PC-9 (cell line): Measurements from ENCODE around the gene JMJD8. TPM values are rescaled to one million over a fixed set of nuclear protein-coding genes. Genes with fewer than 3 reads are reported as not detected.

ENCODE experiments used
- BruUV-seq: library from RNA; stranded (reverse); fragments of 400-500 nt; replicated peaks from 2 replicates; lab custom pipeline; 2021; lab: Mats Ljungman, UMichigan
- CTCF ChIA-PET: fragments of 300-600 bp; sonication (Branson Sonifier 250); formaldehyde crosslinking; loops from one replicate; lab custom pipeline; 2022; ENCODE audit warnings: antibody characterized with exemption; lab: Charles Lee
- POLR2A ChIA-PET: fragments of 300-600 bp; sonication (Branson Sonifier 250); formaldehyde crosslinking; loops from one replicate; lab custom pipeline; 2022; ENCODE audit warnings: antibody characterized with exemption; ENCODE audit not compliant: unreplicated experiment; lab: Charles Lee
- DNase-seq, 2 experiments: peaks; one replicate each; pipeline versions ENCODE4 v3.0.0 to v3.0.0-alpha.2; 2015 to 2022; ENCODE audit warnings: mixed read lengths in 1 of 2
- H2AFZ ChIP-seq: fragments of 200-600 bp; sonication (generic); 2 replicates; pipeline ENCODE4 v1.8.1; 2017; ENCODE audit warnings: antibody characterized with exemption
- H3F3A ChIP-seq: fragments of 200-600 bp; sonication (generic); 2 replicates; pipeline ENCODE4 v1.8.1; 2017; ENCODE audit warnings: antibody characterized with exemption, mild to moderate bottlenecking, low read depth; ENCODE audit not compliant: insufficient read depth
- H3K27ac ChIP-seq: fragments of 200-600 bp; sonication (generic); 2 replicates; pipeline ENCODE4 v1.6.1; 2016; ENCODE audit warnings: mixed run types
- H3K27me3 ChIP-seq: fragments of 200-600 bp; sonication (generic); 2 replicates; pipeline ENCODE4 v1.6.1; 2016; ENCODE audit warnings: low read depth, mixed run types; ENCODE audit not compliant: insufficient read depth
- H3K36me3 ChIP-seq: fragments of 200-600 bp; sonication (generic); 2 replicates; pipeline ENCODE4 v1.6.1; 2016; ENCODE audit warnings: low read depth, mixed run types
- H3K4me1 ChIP-seq: fragments of 200-600 bp; sonication (generic); replicated peaks from 2 replicates; pipeline ENCODE4 v1.6.1; 2016; ENCODE audit warnings: mixed run types; ENCODE audit not compliant: insufficient read depth
- H3K4me2 ChIP-seq: fragments of 200-600 bp; sonication (generic); 2 replicates; pipeline ENCODE4 v1.6.1; 2017; ENCODE audit warnings: mixed run types
- H3K4me3 ChIP-seq: fragments of 200-600 bp; sonication (generic); 2 replicates; pipeline ENCODE4 v1.6.1; 2016; ENCODE audit warnings: mixed run types
- H3K79me2 ChIP-seq: fragments of 200-600 bp; sonication (generic); 2 replicates; pipeline ENCODE4 v1.6.1; 2017; ENCODE audit warnings: low read depth, mixed run types
- H3K9me2 ChIP-seq: fragments of 200-600 bp; sonication (generic); 2 replicates; pipeline ENCODE4 v1.8.1; 2017; ENCODE audit warnings: mild to moderate bottlenecking; ENCODE audit not compliant: insufficient read depth
- H3K9me3 ChIP-seq: fragments of 200-600 bp; sonication (generic); 2 replicates; pipeline ENCODE4 v1.8.1; 2016; ENCODE audit warnings: low read depth; ENCODE audit not compliant: insufficient read depth
- H4K20me1 ChIP-seq: fragments of 200-600 bp; sonication (generic); 2 replicates; pipeline ENCODE4 v1.8.1; 2017; ENCODE audit not compliant: insufficient read depth
- CTCF ChIP-seq: fragments of 200-600 bp; sonication (generic); conservative IDR thresholded peaks from 2 replicates; pipeline ENCODE4 v1.6.1; 2017; ENCODE audit warnings: mixed run types, antibody characterized with exemption, mild to moderate bottlenecking, moderate library complexity
- EZH2 ChIP-seq: fragments of 200-600 bp; sonication (generic); IDR thresholded peaks from 2 replicates; pipeline ENCODE4 v1.8.0; 2017; ENCODE audit warnings: antibody characterized with exemption, low read depth
- intact Hi-C: fragments of 100-400 bp; cut with micrococcal nuclease; formaldehyde crosslinking; loops from one replicate; pipeline ENCODE4 v1.10.0; 2022; ENCODE audit not compliant: unreplicated experiment
- total RNA-seq: library from RNA; stranded (reverse); gene quantifications from 2 replicates; pipeline ENCODE4 v1.2.3, GENCODE V29; 2021

The JMJD8 gene
- total RNA-seq, 1 experiment from 2014 or later: 57.4 TPM

GRCh38 chr16:680967-681745 lies 3.0 kb downstream of the JMJD8 start:
- H3F3A ChIP-seq: peaks cover 40% of the 10 kb centered on the region; the same call in 1 of the 2 replicates
- H3K27ac ChIP-seq: no peak overlapping the region
- no peaks in the 10 kb centered on the region; the same call in 1 of the 2 replicates for H3K36me3 ChIP-seq
- H3K4me3 ChIP-seq: peak overlapping the region; percentile 71
- H3K9me3 ChIP-seq: no peaks in the 10 kb centered on the region
- peak overlapping the region; percentile 86 for H3K4me2 ChIP-seq
- POLR2A ChIA-PET: interaction anchor here (0.5 to 1.1 kb wide), 6 partner anchors 12 to 154 kb away, joined by 3 to 7 read pairs (median 5); partner anchors contain the start of genes CAPN15, CHTF18 and WDR90
- peaks cover 33% of the 10 kb centered on the region for H3K79me2 ChIP-seq
- no peak for TF ChIP-seq EZH2
- no peaks in the 10 kb centered on the region for H3K9me2 ChIP-seq
- no peak overlapping the region for H2AFZ ChIP-seq
- H4K20me1 ChIP-seq: peaks cover 30% of the 10 kb centered on the region
- CTCF ChIA-PET: no interaction called here
- BruUV-seq: TSS peak; percentile 48
- DNase-seq: no peak
- peaks cover 33% of the 10 kb centered on the region for H3K4me1 ChIP-seq
- intact Hi-C loops: loop anchor here (5.0 kb wide), 1 partner anchor 154 kb away; the partner anchor contains the start of gene CAPN15
- no peaks in the 10 kb centered on the region for H3K27me3 ChIP-seq

DNA sequence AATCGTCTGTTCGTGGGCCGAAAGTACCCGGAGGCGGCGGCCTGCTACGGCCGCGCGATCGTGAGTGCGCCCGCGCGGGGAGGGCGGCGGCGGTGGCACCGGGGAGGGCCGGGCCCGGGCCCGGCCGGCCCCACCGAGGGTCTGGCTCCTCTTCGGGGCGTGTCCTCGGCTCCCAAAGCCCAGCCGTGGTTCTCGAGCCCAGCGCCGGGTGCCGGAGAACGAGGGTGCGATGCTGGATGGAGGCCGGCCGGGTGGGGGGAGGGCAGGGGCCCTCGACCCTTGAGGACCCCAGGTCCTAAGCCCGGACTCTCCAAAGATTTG lies 3.5 kb downstream of the JMJD8 start:
- Histone ChIP-seq H3K79me2 (peaks cover 33% of the 10 kb centered on the region), H3F3A (peaks cover 40% of the 10 kb centered on the region; the same call in 1 of the 2 replicates), H3K4me1 (peaks cover 33% of the 10 kb centered on the region), H3K27ac (no peak overlapping the region; the same call in 1 of the 2 replicates), H3K9me2 (no peaks in the 10 kb centered on the region), H2AFZ (no peak overlapping the region), H3K4me2 (peak overlapping the region; percentile 86), H3K36me3 (no peaks in the 10 kb centered on the region; the same call in 1 of the 2 replicates), H3K9me3 (no peaks in the 10 kb centered on the region), H3K4me3 (peak overlapping the region; percentile 71), H3K27me3 (no peaks in the 10 kb centered on the region), H4K20me1 (peaks cover 30% of the 10 kb centered on the region)
- no TSS peak for BruUV-seq
- POLR2A ChIA-PET: interaction anchor here (1.1 kb wide), 2 partner anchors 32 to 108 kb away, joined by 3 to 5 read pairs; partner anchors contain the start of genes CHTF18 and WDR90
- intact Hi-C loops: loop anchor here (5.0 kb wide), 1 partner anchor 153 kb away; the partner anchor contains the start of gene CAPN15
- CTCF ChIA-PET: interaction anchor here (0.6 kb wide), 1 partner anchor 40 kb away, joined by 4 read pairs; no protein-coding TSS in a partner anchor
- no peak for DNase-seq
- TF ChIP-seq CTCF: no peak
- no peak for TF ChIP-seq EZH2

- intact Hi-C loops: loop anchor here (5.0 kb wide), 1 partner anchor 153 kb away; the partner anchor contains the start of gene CAPN15
- ChIA-PET CTCF (interaction anchor here (0.6 kb wide), 1 partner anchor 40 kb away, joined by 4 read pairs; no protein-coding TSS in a partner anchor), POLR2A (interaction anchor here (0.5 to 1.1 kb wide), 4 partner anchors 31 to 277 kb away, joined by 3 to 5 read pairs (median 4); partner anchors contain the start of genes CHTF18 and WDR90)
- peak within 1 kb of the TSS; percentile 89 for H2AFZ ChIP-seq
- H3F3A ChIP-seq: peaks cover 40% of the 10 kb centered on the region; the same call in 1 of the 2 replicates
- no peaks in the 10 kb centered on the region; the same call in 1 of the 2 replicates for H3K36me3 ChIP-seq
- peak; percentile 60 to 94 for DNase-seq
- no TSS peak for BruUV-seq
- H3K4me1 ChIP-seq: peaks cover 30% of the 10 kb centered on the region
- peaks cover 30% of the 10 kb centered on the region for H4K20me1 ChIP-seq
- peak within 1 kb of the TSS; percentile 71 for H3K4me3 ChIP-seq
- no peak for TF ChIP-seq CTCF
- no peak for TF ChIP-seq EZH2
- H3K27ac ChIP-seq: peak within 1 kb of the TSS; percentile 43; the same call in 1 of the 2 replicates
- H3K9me2 ChIP-seq: no peaks in the 10 kb centered on the region
- H3K9me3 ChIP-seq: no peaks in the 10 kb centered on the region
- peaks cover 33% of the 10 kb centered on the region for H3K79me2 ChIP-seq
- H3K4me2 ChIP-seq: peak within 1 kb of the TSS; percentile 86
- no peaks in the 10 kb centered on the region for H3K27me3 ChIP-seq
Measured at GRCh38 chr16:679814-680624, 4.1 kb downstream of the JMJD8 start, which contains the start of gene STUB1. TSS of gene STUB1 (plus strand) at chr16:680410. CDS start at chr16:680526, 116 bp downstream.
